ENCODE data around the gene PPP2R5A.

Gene PPP2R5A

DNA sequence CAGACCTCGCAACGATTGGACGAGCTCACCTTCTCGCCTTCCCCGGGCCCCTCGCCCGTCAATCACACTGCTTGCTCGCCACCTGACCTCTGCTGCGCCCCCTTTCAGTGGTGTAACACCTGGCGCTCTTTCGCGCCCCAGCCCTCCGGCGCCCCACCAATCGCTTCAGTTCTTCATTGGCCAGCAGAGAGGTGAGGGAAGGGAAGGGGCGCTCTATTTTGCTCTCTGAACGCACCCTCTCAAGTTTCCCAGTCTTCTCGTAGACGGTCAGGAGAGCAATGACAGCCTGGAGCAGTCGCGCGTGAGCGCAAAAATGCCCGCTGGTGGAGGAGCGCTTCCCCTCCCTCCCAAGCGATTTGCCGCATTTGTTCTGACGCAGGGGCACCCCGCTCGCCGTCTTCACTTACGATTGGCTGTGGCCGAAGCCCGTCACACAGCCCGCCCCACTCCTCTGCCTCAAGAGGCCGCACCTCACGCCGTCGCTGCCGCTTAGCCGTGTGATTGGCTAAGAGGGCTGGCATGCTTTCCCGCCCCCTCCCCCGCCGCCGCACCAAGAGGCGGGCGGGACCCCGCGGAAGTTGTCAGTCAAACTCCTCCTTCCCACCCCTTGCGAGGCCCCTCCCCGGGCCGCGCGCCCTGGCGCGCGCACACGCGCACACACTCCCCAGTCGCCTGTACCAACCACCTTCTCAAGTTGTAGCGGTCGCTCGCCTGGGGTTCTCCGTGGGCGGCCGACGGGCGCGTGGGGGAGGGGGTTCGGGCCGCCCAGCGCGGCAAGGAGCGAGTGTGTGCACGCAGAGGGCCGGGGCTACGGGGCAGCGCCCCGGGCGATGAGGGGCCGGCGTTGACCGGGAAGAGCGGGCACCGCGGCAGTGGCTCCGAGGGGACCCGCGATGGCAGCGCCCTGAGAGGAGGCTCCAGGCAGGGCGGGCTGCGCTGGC lies at the start of gene PPP2R5A:
Gene PPP2R5A (plus strand): TSS at position 667 of the 941 bp plus-strand sequence. CDS start 701 bp downstream, outside the sequence.
- DNase-seq = peak; percentile 99 to 100

DNA sequence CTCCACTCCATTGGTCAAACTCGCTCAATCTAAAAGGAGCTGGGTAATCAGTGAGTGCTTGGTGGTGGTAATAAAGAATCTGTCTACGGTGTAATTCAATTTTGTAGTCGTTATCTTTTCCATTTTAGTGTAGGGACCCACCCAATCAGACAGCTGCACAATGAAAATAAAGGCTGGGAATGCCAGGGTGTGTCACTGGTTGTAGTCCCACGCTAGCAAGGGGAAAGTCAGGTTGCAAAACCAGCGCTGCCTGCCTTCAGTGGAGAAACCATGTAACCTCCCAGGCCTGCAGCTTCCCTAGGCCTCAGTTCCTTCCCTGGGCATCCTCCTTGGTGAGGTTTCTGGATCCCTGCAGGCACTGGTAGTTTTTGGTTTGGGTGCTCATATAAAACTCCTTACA lies 49.4 kb upstream of the PPP2R5A start:
- DNase-seq = no peak

DNA sequence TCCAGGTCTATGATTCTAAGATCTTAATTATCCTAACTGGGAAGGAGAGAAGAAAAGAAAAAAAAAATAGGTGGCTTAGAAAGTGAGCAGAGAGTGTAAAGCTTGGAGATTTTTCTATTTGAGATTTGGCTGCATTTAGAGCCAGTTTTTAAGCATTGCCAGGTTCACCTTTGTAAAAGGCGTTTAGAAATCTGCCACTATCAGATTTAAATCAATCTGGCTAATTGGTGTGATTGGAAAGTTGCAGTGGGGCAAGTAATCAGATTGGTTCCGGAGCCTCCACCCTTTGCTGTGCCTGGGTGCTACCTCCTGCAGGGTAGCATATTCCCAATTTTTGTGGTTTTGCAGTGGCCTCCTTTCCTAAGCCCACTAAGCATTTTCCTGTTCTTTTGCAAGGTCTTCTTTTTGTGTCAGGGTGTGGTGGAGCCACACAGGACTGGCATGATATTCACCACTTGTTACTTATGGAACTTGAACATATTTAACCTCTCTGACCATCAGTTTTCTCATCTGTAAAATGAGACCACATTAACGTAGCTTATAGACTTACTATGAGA lies 48.5 kb upstream of the PPP2R5A start:
- DNase-seq = no peak

DNA sequence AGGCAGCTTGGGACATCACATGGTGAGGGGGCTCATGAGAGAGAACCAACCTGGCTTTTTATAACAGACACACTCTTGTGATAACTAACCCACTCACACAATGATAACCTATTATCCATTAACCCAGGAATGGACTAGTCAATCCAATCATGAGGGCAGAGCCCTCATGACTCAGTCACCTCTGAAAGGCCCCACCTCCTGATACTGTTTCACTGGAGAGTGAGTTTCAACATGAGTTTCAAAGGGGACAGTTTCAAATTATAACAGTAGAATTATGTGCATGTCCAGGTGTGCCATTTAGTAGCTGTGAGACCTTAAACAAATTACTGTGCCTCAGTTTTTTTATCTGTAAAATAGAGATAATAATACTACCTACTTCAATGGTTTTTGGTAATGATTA lies 47.6 kb upstream of the PPP2R5A start:
- no peak for DNase-seq

- DNase-seq = no peak
Measured at GRCh38 chr1:212238552-212238951, 46.7 kb upstream of the PPP2R5A start.

DNA sequence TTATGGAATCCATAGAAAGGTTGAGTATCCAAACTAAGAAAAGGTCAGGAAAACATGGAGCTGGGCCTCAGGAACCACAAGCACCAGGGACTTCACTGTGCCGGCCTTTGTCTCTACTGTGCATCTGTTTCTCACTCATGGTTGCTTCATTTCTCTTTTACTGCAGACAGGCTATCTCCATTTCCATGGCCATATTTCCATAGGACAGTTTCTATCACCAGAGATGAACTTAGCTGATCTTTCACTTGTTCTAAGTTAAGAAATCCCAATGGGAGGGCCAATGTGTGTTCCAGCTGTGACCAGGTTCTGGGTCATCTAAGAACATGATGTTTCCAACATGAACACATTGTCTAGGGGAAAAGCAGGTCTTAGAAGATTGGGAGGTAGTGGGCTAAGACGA lies 43.7 kb upstream of the PPP2R5A start:
- no peak for DNase-seq

DNA sequence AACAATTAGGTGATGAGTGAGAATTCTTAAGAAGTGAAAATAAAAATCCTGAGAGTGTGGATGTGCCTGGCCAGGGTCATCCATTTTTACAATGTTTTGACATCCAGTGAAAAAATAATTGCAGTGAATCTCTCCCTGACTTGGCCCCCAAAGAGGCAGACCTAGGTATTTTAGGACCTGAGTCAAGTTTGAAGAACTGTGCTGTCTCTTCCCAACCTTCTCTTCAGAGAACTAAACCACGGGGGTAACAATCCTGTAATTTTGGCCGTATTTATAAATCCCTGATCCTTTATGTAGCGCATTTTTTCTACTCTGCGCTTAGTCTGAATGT lies 43.3 kb upstream of the PPP2R5A start:
- no peak for DNase-seq

- no peak for DNase-seq
Measured at GRCh38 chr1:212242288-212242984, 42.8 kb upstream of the PPP2R5A start.

GRCh38 chr1:212242985-212243308 lies 42.3 kb upstream of the PPP2R5A start:
- DNase-seq = no peak

DNA sequence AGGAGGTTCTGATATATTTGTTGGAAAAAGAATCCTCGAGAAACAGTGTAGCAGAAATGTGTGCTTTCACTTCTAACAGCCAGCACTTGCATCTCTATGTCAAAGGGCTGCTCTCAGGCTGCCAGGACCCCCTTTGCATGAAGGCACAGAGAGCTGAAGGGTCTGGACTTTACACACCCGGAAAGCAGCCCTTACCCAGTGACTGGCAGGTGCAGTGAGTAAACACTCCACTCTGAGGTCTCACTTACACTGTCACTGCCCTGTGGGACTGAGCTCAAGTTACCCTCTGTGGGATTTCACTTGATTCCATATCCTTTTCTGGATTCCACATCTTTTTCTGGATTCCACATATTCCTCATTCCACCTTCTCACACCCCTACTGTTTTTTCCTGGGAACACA lies 40.8 kb upstream of the PPP2R5A start:
- DNase-seq = no peak

DNA sequence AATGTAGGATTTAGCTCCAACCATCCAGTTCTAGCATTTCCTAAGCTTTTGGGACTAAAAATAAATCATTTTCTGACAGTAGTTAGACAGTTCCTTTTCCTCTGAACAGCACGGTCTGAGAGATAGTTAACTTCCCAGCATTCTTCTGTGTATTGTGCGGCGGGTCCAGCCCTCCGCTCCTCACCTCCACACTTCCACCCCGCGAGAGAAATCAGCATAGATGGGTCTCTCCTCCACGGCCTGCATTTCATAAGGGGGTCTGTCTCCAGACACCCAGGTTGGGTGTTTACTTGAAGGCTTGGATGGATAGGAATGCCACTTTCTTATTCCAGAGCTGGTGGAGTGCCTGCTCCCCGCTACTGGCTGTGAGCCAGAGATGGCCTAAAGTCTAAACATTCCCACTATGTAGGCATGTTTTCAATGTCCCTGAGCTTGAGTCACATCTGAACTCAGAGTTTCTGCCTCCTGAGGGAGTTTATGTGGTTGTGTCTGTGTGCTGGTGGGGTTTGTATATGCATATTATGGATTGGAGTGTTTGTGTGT lies 38.0 kb upstream of the PPP2R5A start:
- no peak for DNase-seq

- DNase-seq = no peak
Measured at GRCh38 chr1:212247988-212248387, 37.2 kb upstream of the PPP2R5A start.

DNA sequence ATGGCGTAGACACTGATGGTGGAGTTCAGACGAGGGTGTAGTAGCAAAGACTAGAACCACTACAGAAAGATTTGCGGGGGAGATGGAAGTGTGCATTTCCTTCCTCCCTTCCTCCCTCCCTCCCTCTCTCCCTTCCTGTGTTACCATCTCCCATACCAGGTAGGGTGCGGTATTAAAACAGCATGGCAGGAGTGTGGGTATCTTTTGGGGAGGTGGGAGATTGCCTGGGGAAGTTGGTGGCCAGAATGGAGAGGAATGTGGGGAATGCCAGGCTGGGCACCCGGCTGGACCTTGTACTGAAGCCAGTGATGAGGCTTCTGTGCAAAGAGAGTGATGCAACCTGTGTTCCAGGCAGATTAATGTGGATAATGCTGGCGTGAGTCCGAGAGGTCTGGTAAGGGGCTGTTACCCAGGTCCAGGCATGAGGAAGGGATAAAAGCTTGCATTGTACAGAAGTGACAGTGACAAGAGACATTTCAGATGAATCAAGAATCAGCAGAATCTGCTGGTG lies 30.3 kb upstream of the PPP2R5A start:
- DNase-seq = peak in 1 of 2 donors; percentile 31

- DNase-seq = peak in 1 of 2 donors; percentile 17
Measured at GRCh38 chr1:212255705-212256307, 29.4 kb upstream of the PPP2R5A start.

DNA sequence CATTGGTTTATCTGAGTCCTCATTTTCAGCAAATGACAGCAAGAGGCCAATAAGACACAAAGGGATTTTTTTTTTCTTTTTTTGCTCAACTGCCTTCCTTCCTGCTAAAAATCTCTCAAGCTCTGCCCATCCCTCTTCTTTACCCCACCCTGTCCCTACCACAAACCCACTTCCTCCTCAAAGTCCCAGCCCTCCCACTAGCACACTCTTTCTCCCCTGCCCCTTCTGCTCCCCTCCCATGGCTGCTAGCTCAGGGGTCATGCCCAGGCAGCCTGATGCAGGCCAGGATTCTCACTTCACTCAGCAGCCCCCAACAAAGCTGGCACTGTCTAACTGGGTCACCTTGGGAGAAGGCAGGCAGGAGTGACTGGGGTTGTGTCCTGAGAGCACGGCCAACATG lies 28.8 kb upstream of the PPP2R5A start:
- DNase-seq = peak; percentile 27 to 63

- no peak for DNase-seq
Measured at GRCh38 chr1:212257157-212257556, 28.1 kb upstream of the PPP2R5A start.

DNA sequence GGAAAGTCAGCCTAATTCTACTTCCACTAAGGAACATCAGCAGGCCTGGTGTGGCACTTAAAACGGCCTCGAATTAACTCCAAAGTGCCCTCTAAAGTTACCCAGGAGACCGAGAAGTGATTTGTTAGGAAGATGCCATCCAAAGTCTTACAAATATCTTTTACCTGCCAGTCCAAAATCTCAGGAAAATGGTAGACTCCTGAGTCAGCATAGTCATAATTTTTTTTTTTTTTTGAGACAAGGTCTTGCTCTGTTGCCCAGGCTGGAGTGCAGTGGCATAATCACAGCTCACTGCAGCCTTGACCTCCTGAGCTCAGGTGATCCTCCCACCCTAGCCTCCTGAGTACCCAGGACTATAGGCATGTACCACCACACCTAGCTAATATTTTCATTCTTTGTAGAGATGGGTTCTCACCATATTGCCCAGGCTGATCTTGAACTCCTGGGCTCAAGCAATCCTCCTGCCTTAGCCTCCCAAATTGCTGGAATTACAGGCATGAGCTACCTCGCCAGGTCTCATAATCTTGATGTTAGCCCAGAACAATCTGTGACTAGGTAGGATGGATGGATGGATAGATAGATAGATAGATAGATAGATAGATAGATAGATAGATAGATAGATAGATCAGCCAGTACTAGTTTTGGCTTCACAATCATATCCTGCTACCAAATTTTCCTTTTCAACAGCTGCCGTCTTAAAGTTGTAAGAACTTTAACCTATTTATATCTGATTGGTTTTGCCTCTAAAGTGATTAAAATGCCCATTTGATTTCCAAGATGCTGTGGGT lies 25.3 kb upstream of the PPP2R5A start:
- DNase-seq = no peak

- peak in 1 of 2 donors; percentile 5 for DNase-seq
Measured at GRCh38 chr1:212260557-212261355, 24.5 kb upstream of the PPP2R5A start.

GRCh38 chr1:212261361-212261929 lies 23.8 kb upstream of the PPP2R5A start:
- DNase-seq = no peak

- DNase-seq = no peak
Measured at GRCh38 chr1:212267017-212267416, 18.2 kb upstream of the PPP2R5A start.

DNA sequence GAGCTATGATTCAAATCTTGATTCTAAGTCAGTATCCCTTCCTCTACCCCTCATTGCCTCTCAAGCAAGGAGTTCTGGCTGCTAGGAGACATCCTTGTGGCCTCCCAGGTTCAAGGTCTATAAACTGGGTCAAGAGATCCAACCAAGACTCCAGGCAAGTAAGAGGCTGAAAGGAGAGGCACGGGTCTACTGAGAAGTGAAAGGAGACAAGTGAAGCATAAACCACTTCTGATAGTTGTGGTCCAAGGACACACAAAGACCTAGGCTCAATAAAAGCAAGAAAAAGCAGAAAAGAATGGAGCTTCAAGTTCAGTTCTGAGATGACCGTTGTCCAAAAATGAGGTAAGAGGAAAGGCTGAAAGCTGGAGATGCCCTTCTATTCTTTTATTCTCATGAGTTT lies 17.8 kb upstream of the PPP2R5A start:
- DNase-seq = no peak

Data from CD4-positive, alpha-beta T cell treated with Interferon alpha-2 for 1 hour (primary cell).